ENCODE data around the gene LSM12.
"Not testable (repeated sequence)": the region's sequence is repeated elsewhere in the genome, so short reads cannot be mapped to it uniquely, and the experiment has no call there.

Gene LSM12

DNA sequence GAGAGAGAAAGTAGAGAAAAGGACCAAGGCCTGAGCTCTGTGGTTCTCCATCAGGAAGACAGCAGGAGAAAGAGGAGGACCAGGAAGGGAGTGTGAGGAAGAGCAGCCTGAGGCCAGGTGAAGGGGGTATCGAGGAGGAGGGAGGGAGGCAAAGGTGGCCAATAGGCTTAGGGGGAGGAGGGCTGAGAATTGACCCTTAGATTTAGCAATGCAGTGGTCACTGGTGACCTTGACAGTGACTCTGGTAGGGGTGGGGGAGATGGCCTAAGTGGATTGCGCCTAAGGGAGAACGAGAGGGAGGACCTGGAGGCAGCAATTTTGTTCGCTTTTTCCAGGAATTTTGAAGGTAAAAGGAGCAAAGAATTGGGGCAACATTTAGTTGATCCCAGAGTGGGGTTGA is 67.4 kb downstream of the LSM12 start:
- Histone ChIP-seq H3K4me2 (ENCODE audit: low read length) (no peak overlapping the region), H4K20me1 (ENCODE audit: insufficient read depth, low read length) (no peaks in the 10 kb centered on the region), H3K27ac (ENCODE audit: low read depth, low read length, poor library complexity, severe bottlenecking) (no peak overlapping the region), H3K27me3 (ENCODE audit: insufficient read depth, low read length) (no peaks in the 10 kb centered on the region), H2AFZ (ENCODE audit: low read length) (no peak overlapping the region), H3F3A (ENCODE audit: insufficient read depth, low read length) (no peaks in the 10 kb centered on the region), H3K4me1 (ENCODE audit: insufficient read depth, low read length, severe bottlenecking) (no peaks in the 10 kb centered on the region), H3K79me2 (ENCODE audit: insufficient read depth, low read length) (no peaks in the 10 kb centered on the region), H3K9me3 (ENCODE audit: low read length) (no peaks in the 10 kb centered on the region), H3K36me3 (ENCODE audit: insufficient read depth, low read length) (no peaks in the 10 kb centered on the region), H3K4me3 (ENCODE audit: low read depth, low read length, poor library complexity, severe bottlenecking) (no peak overlapping the region), H3K9me2 (ENCODE audit: low read depth, low read length) (no peaks in the 10 kb centered on the region), H3K9ac (ENCODE audit: low read length) (no peak overlapping the region)
- TF ChIP-seq EZH2 (IDR thresholded peaks at IDR 0.05; ENCODE audit: borderline replicate concordance, low read length) = no peak
- TF ChIP-seq, protein P1, sequence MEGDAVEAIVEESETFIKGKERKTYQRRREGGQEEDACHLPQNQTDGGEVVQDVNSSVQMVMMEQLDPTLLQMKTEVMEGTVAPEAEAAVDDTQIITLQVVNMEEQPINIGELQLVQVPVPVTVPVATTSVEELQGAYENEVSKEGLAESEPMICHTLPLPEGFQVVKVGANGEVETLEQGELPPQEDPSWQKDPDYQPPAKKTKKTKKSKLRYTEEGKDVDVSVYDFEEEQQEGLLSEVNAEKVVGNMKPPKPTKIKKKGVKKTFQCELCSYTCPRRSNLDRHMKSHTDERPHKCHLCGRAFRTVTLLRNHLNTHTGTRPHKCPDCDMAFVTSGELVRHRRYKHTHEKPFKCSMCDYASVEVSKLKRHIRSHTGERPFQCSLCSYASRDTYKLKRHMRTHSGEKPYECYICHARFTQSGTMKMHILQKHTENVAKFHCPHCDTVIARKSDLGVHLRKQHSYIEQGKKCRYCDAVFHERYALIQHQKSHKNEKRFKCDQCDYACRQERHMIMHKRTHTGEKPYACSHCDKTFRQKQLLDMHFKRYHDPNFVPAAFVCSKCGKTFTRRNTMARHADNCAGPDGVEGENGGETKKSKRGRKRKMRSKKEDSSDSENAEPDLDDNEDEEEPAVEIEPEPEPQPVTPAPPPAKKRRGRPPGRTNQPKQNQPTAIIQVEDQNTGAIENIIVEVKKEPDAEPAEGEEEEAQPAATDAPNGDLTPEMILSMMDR (IDR thresholded peaks at IDR 0.05; ENCODE audit: low read length) = no peak

DNA sequence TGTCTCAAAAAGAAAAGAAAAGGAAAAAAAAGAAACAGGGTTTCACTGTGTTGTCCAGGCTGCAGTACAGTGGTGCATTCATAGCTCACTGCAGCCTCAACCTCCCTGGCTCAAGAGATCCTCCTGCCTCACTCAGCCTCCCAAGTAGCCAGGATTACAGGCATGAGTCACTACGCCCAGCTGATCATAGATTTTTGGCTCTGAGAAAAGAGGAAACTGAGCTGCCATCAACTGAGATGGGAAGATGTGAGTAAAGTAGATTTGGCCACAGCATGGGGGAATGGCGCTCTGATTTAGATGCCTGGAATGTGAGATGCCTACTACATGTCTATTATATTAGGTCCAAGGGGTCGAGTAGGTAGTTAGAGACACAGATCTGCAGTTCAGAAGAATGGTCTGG is 67.9 kb downstream of the LSM12 start:
- H3K4me1 ChIP-seq (ENCODE audit: insufficient read depth, low read length, severe bottlenecking) = no peaks in the 10 kb centered on the region
- no peaks in the 10 kb centered on the region for H3K9me2 ChIP-seq (ENCODE audit: low read depth, low read length)
- H3K4me2 ChIP-seq (ENCODE audit: low read length) = no peak overlapping the region
- no peak overlapping the region for H2AFZ ChIP-seq (ENCODE audit: low read length)
- H3K27ac ChIP-seq (ENCODE audit: low read depth, low read length, poor library complexity, severe bottlenecking) = no peak overlapping the region
- no peaks in the 10 kb centered on the region for H3K9me3 ChIP-seq (ENCODE audit: low read length)
- no peak overlapping the region for H3K4me3 ChIP-seq (ENCODE audit: low read depth, low read length, poor library complexity, severe bottlenecking)
- H3K79me2 ChIP-seq (ENCODE audit: insufficient read depth, low read length) = no peaks in the 10 kb centered on the region
- TF ChIP-seq, protein P1 (IDR thresholded peaks at IDR 0.05; ENCODE audit: low read length) = no peak
- TF ChIP-seq EZH2 (IDR thresholded peaks at IDR 0.05; ENCODE audit: borderline replicate concordance, low read length) = no peak
- H3K9ac ChIP-seq (ENCODE audit: low read length) = no peak overlapping the region
- no peaks in the 10 kb centered on the region for H4K20me1 ChIP-seq (ENCODE audit: insufficient read depth, low read length)
- no peaks in the 10 kb centered on the region for H3F3A ChIP-seq (ENCODE audit: insufficient read depth, low read length)
- no peaks in the 10 kb centered on the region for H3K36me3 ChIP-seq (ENCODE audit: insufficient read depth, low read length)
- no peaks in the 10 kb centered on the region for H3K27me3 ChIP-seq (ENCODE audit: insufficient read depth, low read length)

DNA sequence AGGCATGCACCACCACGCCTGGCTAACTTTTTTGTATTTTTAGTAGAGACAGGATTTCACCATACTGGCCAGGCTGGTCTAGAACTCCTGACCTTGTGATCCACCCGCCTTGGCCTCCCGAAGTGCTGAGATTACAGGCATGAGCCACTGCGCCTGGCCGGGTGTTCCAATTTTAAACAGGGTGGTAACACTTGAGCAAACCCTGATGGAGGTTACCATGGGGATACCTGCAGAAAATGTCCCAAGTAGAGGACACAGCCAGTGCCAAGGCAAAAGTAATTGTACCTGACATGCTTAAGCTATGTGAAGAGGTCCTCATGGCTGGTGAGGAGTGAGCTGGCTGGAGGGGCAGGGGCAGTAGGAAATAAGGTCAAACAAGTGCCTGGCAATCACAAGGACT is 69.3 kb downstream of the LSM12 start:
- H3K9me2 ChIP-seq (ENCODE audit: low read depth, low read length); H3K4me2 ChIP-seq (ENCODE audit: low read length); H3K27ac ChIP-seq (ENCODE audit: low read depth, low read length, poor library complexity, severe bottlenecking); H4K20me1 ChIP-seq (ENCODE audit: insufficient read depth, low read length); H3K4me1 ChIP-seq (ENCODE audit: insufficient read depth, low read length, severe bottlenecking); H3K79me2 ChIP-seq (ENCODE audit: insufficient read depth, low read length); H3K4me3 ChIP-seq (ENCODE audit: low read depth, low read length, poor library complexity, severe bottlenecking); H3K27me3 ChIP-seq (ENCODE audit: insufficient read depth, low read length); H3K9ac ChIP-seq (ENCODE audit: low read length); H3K9me3 ChIP-seq (ENCODE audit: low read length); H3F3A ChIP-seq (ENCODE audit: insufficient read depth, low read length); H2AFZ ChIP-seq (ENCODE audit: low read length); H3K36me3 ChIP-seq (ENCODE audit: insufficient read depth, low read length): not testable (repeated sequence)

DNA sequence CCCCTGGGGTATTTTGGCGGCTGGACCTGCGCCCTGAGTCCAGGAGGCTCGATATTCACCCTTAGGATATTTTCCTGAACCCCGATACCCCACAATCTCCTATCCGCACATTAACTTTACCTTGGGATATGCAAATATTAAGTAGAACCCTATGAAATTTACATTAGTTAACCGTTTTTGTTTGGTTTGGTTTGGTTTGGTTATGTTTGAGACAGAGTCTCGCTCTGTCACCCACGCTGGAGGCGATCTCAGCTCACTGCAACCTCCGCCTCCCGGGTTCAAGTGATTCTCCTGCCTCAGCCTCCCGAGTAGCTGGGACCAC is 71.4 kb downstream of the LSM12 start:
- Histone ChIP-seq H3K4me3 (ENCODE audit: low read depth, low read length, poor library complexity, severe bottlenecking) (no peak overlapping the region), H3K36me3 (ENCODE audit: insufficient read depth, low read length) (no peaks in the 10 kb centered on the region), H3K79me2 (ENCODE audit: insufficient read depth, low read length) (no peaks in the 10 kb centered on the region), H3K27ac (ENCODE audit: low read depth, low read length, poor library complexity, severe bottlenecking) (no peak overlapping the region), H4K20me1 (ENCODE audit: insufficient read depth, low read length) (no peaks in the 10 kb centered on the region), H3K4me2 (ENCODE audit: low read length) (no peak overlapping the region), H3K4me1 (ENCODE audit: insufficient read depth, low read length, severe bottlenecking) (no peaks in the 10 kb centered on the region), H3K9ac (ENCODE audit: low read length) (no peak overlapping the region), H3K9me3 (ENCODE audit: low read length) (no peaks in the 10 kb centered on the region), H3K9me2 (ENCODE audit: low read depth, low read length) (no peaks in the 10 kb centered on the region), H2AFZ (ENCODE audit: low read length) (no peak overlapping the region), H3K27me3 (ENCODE audit: insufficient read depth, low read length) (no peaks in the 10 kb centered on the region), H3F3A (ENCODE audit: insufficient read depth, low read length) (no peaks in the 10 kb centered on the region)
- TF ChIP-seq, protein P1 (IDR thresholded peaks at IDR 0.05; ENCODE audit: low read length) = no peak
- no peak for TF ChIP-seq EZH2 (IDR thresholded peaks at IDR 0.05; ENCODE audit: borderline replicate concordance, low read length)

Data from OCI-LY1 (cell line).